HepG2 (cell line): ENCODE data around the gene ZNF22. TPM values are rescaled to one million over a fixed set of nuclear protein-coding genes. Genes with fewer than 3 reads are reported as not detected.
A peak's percentile ranks its signal among the peaks of the same experiment; 100 is the strongest.

ENCODE experiments used
- AFF4 ChIP-seq: sonication (generic); formaldehyde crosslinking; IDR thresholded peaks from 2 replicates; pipeline ENCODE4 v1.4.0; 2020; ENCODE audit warnings: missing genetic modification reagents
- CHCHD3 ChIP-seq: sonication (generic); formaldehyde crosslinking; IDR thresholded peaks from 2 replicates; pipeline ENCODE4 v1.8.0; 2022; ENCODE audit warnings: mild to moderate bottlenecking, missing genetic modification reagents, moderate library complexity
- E2F2 ChIP-seq: sonication (generic); formaldehyde crosslinking; IDR thresholded peaks from 2 replicates; pipeline ENCODE4 v1.4.0; 2020; ENCODE audit warnings: missing genetic modification reagents, borderline replicate concordance
- FIP1L1 ChIP-seq: fragments of 200-400 bp; formaldehyde crosslinking; IDR thresholded peaks from 2 replicates; pipeline ENCODE4 v1.6.1; 2018; ENCODE audit warnings: low read depth, mild to moderate bottlenecking, low read length, moderate library complexity, borderline replicate concordance; ENCODE audit not compliant: insufficient read depth
- GPN1 ChIP-seq: sonication (generic); formaldehyde crosslinking; IDR thresholded peaks from 2 replicates; pipeline ENCODE4 v1.5.1; 2020; ENCODE audit warnings: missing genetic modification reagents, borderline replicate concordance
- PAX8 ChIP-seq: sonication (generic); formaldehyde crosslinking; IDR thresholded peaks from 2 replicates; pipeline ENCODE4 v1.8.0; 2022; ENCODE audit warnings: mild to moderate bottlenecking, missing genetic modification reagents, borderline replicate concordance
- RELA ChIP-seq: sonication (generic); formaldehyde crosslinking; IDR thresholded peaks from 2 replicates; pipeline ENCODE4 v1.4.0; 2020; ENCODE audit warnings: missing genetic modification reagents
- SATB2 ChIP-seq: sonication (generic); formaldehyde crosslinking; IDR thresholded peaks from 2 replicates; pipeline ENCODE4 v1.5.0; 2020; ENCODE audit warnings: missing genetic modification reagents
- STAG1 ChIP-seq: sonication (generic); formaldehyde crosslinking; IDR thresholded peaks from 2 replicates; pipeline ENCODE4 v1.4.0; 2020; ENCODE audit warnings: missing genetic modification reagents
- TFDP1 ChIP-seq: IDR thresholded peaks from 2 replicates; pipeline ENCODE4 v1.6.1; 2016; ENCODE audit warnings: missing compliant biosample characterization, missing genetic modification reagents, borderline replicate concordance
- ZNF251 ChIP-seq: sonication (generic); formaldehyde crosslinking; IDR thresholded peaks from 2 replicates; pipeline ENCODE4 v1.9.0; 2021; ENCODE audit warnings: mild to moderate bottlenecking, missing genetic modification reagents
- ZNF318 ChIP-seq: sonication (generic); formaldehyde crosslinking; IDR thresholded peaks from 2 replicates; pipeline ENCODE4 v1.4.0; 2020; ENCODE audit warnings: mild to moderate bottlenecking, missing genetic modification reagents
- ZNF383 ChIP-seq: sonication (generic); formaldehyde crosslinking; IDR thresholded peaks from 2 replicates; pipeline ENCODE4 v1.4.0; 2020; ENCODE audit warnings: missing genetic modification reagents, mild to moderate bottlenecking, borderline replicate concordance
- ZNF678 ChIP-seq: sonication (generic); formaldehyde crosslinking; IDR thresholded peaks from 2 replicates; pipeline ENCODE4 v1.4.0; 2020; ENCODE audit warnings: mild to moderate bottlenecking, missing genetic modification reagents
- ZNF839 ChIP-seq: sonication (generic); formaldehyde crosslinking; IDR thresholded peaks from 2 replicates; pipeline ENCODE4 v1.4.0; 2020; ENCODE audit warnings: missing genetic modification reagents, mild to moderate bottlenecking, borderline replicate concordance
- polyA plus RNA-seq, 8 experiments: library from polyadenylated mRNA; depleted of rRNA in 3 of 8; stranded (reverse) in 7 of 8; unstranded in 1 of 8; fragments of >200 nt; fragmentation: Illumina TruSeq in 4 of 8; extraction: Trizol in 4 of 8; gene quantifications; 2 replicates each; pipeline versions ENCODE4 v1.2.1 to v1.2.3, GENCODE V29; 2011 to 2016; ENCODE audit warnings: low read depth in 4 of 8, missing spikeins in 1 of 8, mixed read lengths in 1 of 8; ENCODE audit not compliant: insufficient read depth in 1 of 8
- total RNA-seq, 5 experiments: library from RNA; depleted of rRNA; stranded (reverse); fragments of >200 nt; fragmentation: Illumina TruSeq; extraction: Trizol; gene quantifications; 2 replicates each; pipeline ENCODE4 v1.2.3, GENCODE V29; 2016; ENCODE audit warnings: low read depth in 1 of 5

The ZNF22 gene
- total and polyA plus RNA-seq, 2 of the 13 experiments (the other 11 are each of a cell fraction or from before 2014, with no cell fraction given), result 0.40 to 1.3 TPM

- TF ChIP-seq ZNF839 (CRISPR knock-in tag), result no peak
- no peak for TF ChIP-seq RELA (CRISPR knock-in tag)
- no peak for TF ChIP-seq E2F2 (CRISPR knock-in tag)
- TF ChIP-seq CHCHD3, result no peak
- TF ChIP-seq TFDP1 (CRISPR knock-in tag), result no peak
- TF ChIP-seq PAX8 (CRISPR knock-in tag), result no peak
- peak; percentile 38; the same call in 1 of the 2 replicates for TF ChIP-seq ZNF383 (CRISPR knock-in tag)
- TF ChIP-seq ZNF678 (CRISPR knock-in tag), result 0 out of 2 replicates have a peak, but pooled peaks have one; percentile 77
- TF ChIP-seq SATB2, result no peak
- no peak for TF ChIP-seq AFF4 (CRISPR knock-in tag)
- no peak for TF ChIP-seq STAG1 (CRISPR knock-in tag)
- no peak for TF ChIP-seq ZNF318 (CRISPR knock-in tag)
- TF ChIP-seq FIP1L1, result no peak
- no peak for TF ChIP-seq GPN1 (CRISPR knock-in tag)
- no peak for TF ChIP-seq ZNF251 (CRISPR knock-in tag)
These were observed 5.2 kb upstream of the ZNF22 start (continued) for GRCh38 chr10:44995581-44995913.
